K562 (cell line): ENCODE data around the gene LRRC15. TPM values are rescaled to one million over a fixed set of nuclear protein-coding genes. Genes with fewer than 3 reads are reported as not detected.

ENCODE experiments used
- ATAC-seq: fragments of 200-7000 bp; cut with Tn5 transposase; 3 replicates; pipeline ENCODE4 v1.9.1; 2020; ENCODE audit warnings: moderate library complexity
- BruUV-seq: library from RNA; stranded (reverse); fragments of 400-500 nt; replicated peaks from 2 replicates; lab custom pipeline; 2021; lab: Mats Ljungman, UMichigan
- CTCF ChIA-PET: fragments of 300-600 bp; formaldehyde crosslinking; extraction: SDS; loops from one replicate; lab custom pipeline; 2021; ENCODE audit warnings: low intra/inter-chr PET ratio; lab: Yijun Ruan, JAX
- POLR2A ChIA-PET: fragments of 300-600, 350-650 bp; sonication (Branson Sonifier 250); formaldehyde crosslinking; extraction: SDS; loops from one replicate; lab custom pipeline; 2021; ENCODE audit warnings: antibody characterized with exemption, inconsistent platforms; lab: Yijun Ruan, JAX
- DNase-seq, 4 experiments: peaks; one replicate each; pipeline versions ENCODE4 v3.0.0 to v3.0.0-alpha.2; 2011 to 2018; ENCODE audit warnings: low spot score in 3 of 4, mixed read lengths in 3 of 4; ENCODE audit errors: extremely low read depth in 1 of 4
- FAIRE-seq: peaks from 2 replicates; lab custom pipeline; 2011; peaks lifted over from hg19 to GRCh38; lab: Jason Lieb, UNC
- H2AFZ ChIP-seq: 2 replicates; pipeline ENCODE4 v1.6.0; 2011; ENCODE audit warnings: low read depth, low read length, control low read depth, inconsistent platforms
- H3K27ac ChIP-seq: fragments of 200-600 bp; 3 replicates; pipeline ENCODE4 v1.8.0; 2011; ENCODE audit warnings: low read depth, mild to moderate bottlenecking, control low read depth, inconsistent platforms, low read length, moderate library complexity, mixed read lengths; ENCODE audit errors: extremely low read depth
- H3K27me3 ChIP-seq, 2 experiments: fragments of 300-600 bp in 1 of 2; 2 replicates in 1 of 2; 3 replicates in 1 of 2; pipeline versions ENCODE4 v1.6.0 to v1.8.0; 2011; ENCODE audit warnings: inconsistent platforms in 2 of 2, low read length in 2 of 2, mild to moderate bottlenecking in 1 of 2, mixed read lengths in 1 of 2, moderate library complexity in 1 of 2; ENCODE audit not compliant: control insufficient read depth in 2 of 2, insufficient read depth in 2 of 2
- H3K36me3 ChIP-seq: fragments of 300-600 bp; 3 replicates; pipeline ENCODE4 v1.8.0; 2011; ENCODE audit warnings: mild to moderate bottlenecking, low read length, inconsistent platforms; ENCODE audit not compliant: control insufficient read depth, insufficient read depth
- H3K4me1 ChIP-seq, 2 experiments: fragments of 200-600 bp in 1 of 2; replicated peaks in 1 of 2; 2 replicates in 1 of 2; 3 replicates in 1 of 2; pipeline versions ENCODE4 v1.5.1 to v1.8.0; 2011; ENCODE audit warnings: inconsistent platforms in 2 of 2, low read length in 2 of 2, mild to moderate bottlenecking in 1 of 2, mixed read lengths in 1 of 2, moderate library complexity in 1 of 2; ENCODE audit not compliant: control insufficient read depth in 2 of 2, insufficient read depth in 2 of 2
- H3K4me2 ChIP-seq: 2 replicates; pipeline ENCODE4 v1.6.1; 2011; ENCODE audit warnings: low read length, control low read depth, inconsistent platforms, mixed read lengths; ENCODE audit not compliant: insufficient read depth
- H3K4me3 ChIP-seq: fragments of 200-600 bp; sonication (generic), shearing (Covaris generic); 2 replicates; pipeline ENCODE4 v1.5.1; 2016; ENCODE audit warnings: control low read depth, inconsistent platforms
- H3K79me2 ChIP-seq: fragments of 200-600 bp; 3 replicates; pipeline ENCODE4 v1.8.0; 2011; ENCODE audit warnings: low read length, inconsistent platforms; ENCODE audit not compliant: control insufficient read depth, insufficient read depth
- H3K9ac ChIP-seq, 2 experiments: 2 replicates each; pipeline versions ENCODE4 v1.6.0 to v1.6.1; 2011; ENCODE audit warnings: low read depth in 2 of 2, low read length in 2 of 2, control low read depth in 1 of 2, inconsistent platforms in 1 of 2, mild to moderate bottlenecking in 1 of 2, mixed read lengths in 1 of 2; ENCODE audit not compliant: insufficient read depth in 1 of 2
- H3K9me1 ChIP-seq: one replicate; pipeline ENCODE4 v1.6.0; 2011; ENCODE audit warnings: inconsistent platforms, mild to moderate bottlenecking, low read length, moderate library complexity; ENCODE audit not compliant: control insufficient read depth, insufficient read depth
- H3K9me3 ChIP-seq: replicated peaks from 2 replicates; pipeline ENCODE4 v1.5.1; 2011; ENCODE audit warnings: low read depth, low read length, inconsistent platforms; ENCODE audit not compliant: control insufficient read depth, insufficient read depth
- H4K20me1 ChIP-seq: replicated peaks from 2 replicates; pipeline ENCODE4 v1.6.1; 2011; ENCODE audit warnings: low read length, inconsistent platforms, mixed read lengths; ENCODE audit not compliant: control insufficient read depth, insufficient read depth
- MTA1 ChIP-seq: fragments of 450-650 bp; IDR thresholded peaks from 2 replicates; pipeline ENCODE4 v1.6.1; 2017; ENCODE audit warnings: borderline replicate concordance
- RUNX1 ChIP-seq: sonication (generic); IDR thresholded peaks from 2 replicates; pipeline ENCODE4 v1.6.1; 2016; ENCODE audit warnings: antibody characterized with exemption, low read depth
- SMC3 ChIP-seq: conservative IDR thresholded peaks from 2 replicates; pipeline ENCODE4 v1.6.1; 2011; ENCODE audit warnings: low read depth, low read length, improper control_type of control experiment; ENCODE audit not compliant: insufficient read depth
- XRCC4 ChIP-seq: IDR thresholded peaks from one replicate; pipeline ENCODE4 v1.6.1; 2011; ENCODE audit not compliant: insufficient read depth, insufficient read length; ENCODE audit errors: extremely low read depth
- WGBS: fragments of 100-300 bp; shearing (Covaris generic); methylation state at CpG from one replicate; pipeline ENCODE4 v1.1.6; 2016; ENCODE audit warnings: low coverage, mixed read lengths; ENCODE audit not compliant: insufficient coverage; ENCODE audit errors: missing lambda C conversion rate; 5-methylcytosine and 5-hydroxymethylcytosine counted together
- in situ Hi-C: fragments of 300-500 bp; cut with MboI; formaldehyde crosslinking; loops from 4 replicates; pipeline ENCODE4 v1.15.0; 2018; ENCODE audit warnings: inconsistent platforms, mixed read lengths
- intact Hi-C: fragments of 100-400 bp; cut with micrococcal nuclease; formaldehyde crosslinking; loops from 2 replicates; pipeline ENCODE4 v1.14.2; 2022
- polyA plus RNA-seq, 8 experiments: library from polyadenylated mRNA; depleted of rRNA in 4 of 8; stranded (reverse) in 5 of 8; unstranded in 3 of 8; fragments of >200 nt; fragmentation: Nextera tagmentation in 2 of 8; fragmentation: Illumina TruSeq in 1 of 8; extraction: Ambion mirVana in 2 of 8; extraction: Trizol in 1 of 8; gene quantifications; 2 replicates each; pipeline versions ENCODE4 v1.2.1 to v1.2.3, GENCODE V29; 2011 to 2014; ENCODE audit warnings: inconsistent platforms in 1 of 8, missing spikeins in 1 of 8
- total RNA-seq, 7 experiments: library from RNA; depleted of rRNA in 6 of 7; stranded (reverse); fragments of >200 nt in 6 of 7; fragmentation: Illumina TruSeq in 2 of 7; extraction: Trizol in 2 of 7; gene quantifications; 2 replicates each; pipeline versions ENCODE4 v1.2.1 to v1.2.3, GENCODE V29; 2011 to 2021; ENCODE audit warnings: low replicate concordance in 1 of 7
- TF ChIP-seq, protein P1 (sequence below): fragments of 450-650 bp; IDR thresholded peaks from 2 replicates; pipeline ENCODE4 v1.6.1; 2014; ENCODE audit warnings: low read depth, mild to moderate bottlenecking, moderate library complexity, borderline replicate concordance
- TF ChIP-seq, protein P2 (sequence below): sonication (generic); formaldehyde crosslinking; IDR thresholded peaks from 2 replicates; pipeline ENCODE4 v1.8.1; 2023; ENCODE audit warnings: mild to moderate bottlenecking, missing genetic modification reagents
- TF ChIP-seq, protein P3 (sequence below): sonication (generic); formaldehyde crosslinking; IDR thresholded peaks from 2 replicates; pipeline ENCODE4 v1.8.0; 2022; ENCODE audit warnings: missing genetic modification reagents, mild to moderate bottlenecking, borderline replicate concordance

Gene LRRC15
- total and polyA plus RNA-seq, 9 of the 15 experiments (the other 6 are each of a cell fraction or from before 2014, with no cell fraction given): not detected

DNA sequence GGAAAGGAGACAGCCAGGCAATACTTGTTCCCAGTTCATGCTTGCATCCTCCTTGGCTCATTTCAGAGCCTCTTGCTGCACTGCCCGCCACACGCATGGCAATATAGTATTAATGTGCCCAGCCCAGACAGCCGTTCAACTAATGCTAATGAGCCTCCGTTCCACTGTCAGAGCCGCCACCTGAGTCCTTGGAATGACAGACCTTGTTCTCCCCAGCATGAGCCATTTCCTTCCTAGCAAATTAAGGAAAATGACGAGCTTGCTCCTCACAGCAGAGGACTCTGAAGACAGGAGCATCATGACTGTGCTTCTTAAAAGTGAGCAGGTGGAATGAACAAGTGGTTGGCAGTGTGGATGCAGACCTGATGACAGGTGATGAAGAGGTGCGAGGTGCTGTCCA, 10.8 kb upstream of the LRRC15 start:
- ATAC-seq: no peak
- in situ Hi-C loops: no loop called here
- H3K9ac ChIP-seq: no peak overlapping the region
- TF ChIP-seq, protein P1, sequence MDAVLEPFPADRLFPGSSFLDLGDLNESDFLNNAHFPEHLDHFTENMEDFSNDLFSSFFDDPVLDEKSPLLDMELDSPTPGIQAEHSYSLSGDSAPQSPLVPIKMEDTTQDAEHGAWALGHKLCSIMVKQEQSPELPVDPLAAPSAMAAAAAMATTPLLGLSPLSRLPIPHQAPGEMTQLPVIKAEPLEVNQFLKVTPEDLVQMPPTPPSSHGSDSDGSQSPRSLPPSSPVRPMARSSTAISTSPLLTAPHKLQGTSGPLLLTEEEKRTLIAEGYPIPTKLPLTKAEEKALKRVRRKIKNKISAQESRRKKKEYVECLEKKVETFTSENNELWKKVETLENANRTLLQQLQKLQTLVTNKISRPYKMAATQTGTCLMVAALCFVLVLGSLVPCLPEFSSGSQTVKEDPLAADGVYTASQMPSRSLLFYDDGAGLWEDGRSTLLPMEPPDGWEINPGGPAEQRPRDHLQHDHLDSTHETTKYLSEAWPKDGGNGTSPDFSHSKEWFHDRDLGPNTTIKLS: no peak
- TF ChIP-seq XRCC4 (no peak), SMC3 (no peak), RUNX1 (no peak), MTA1 (no peak)
- TF ChIP-seq, protein P2, sequence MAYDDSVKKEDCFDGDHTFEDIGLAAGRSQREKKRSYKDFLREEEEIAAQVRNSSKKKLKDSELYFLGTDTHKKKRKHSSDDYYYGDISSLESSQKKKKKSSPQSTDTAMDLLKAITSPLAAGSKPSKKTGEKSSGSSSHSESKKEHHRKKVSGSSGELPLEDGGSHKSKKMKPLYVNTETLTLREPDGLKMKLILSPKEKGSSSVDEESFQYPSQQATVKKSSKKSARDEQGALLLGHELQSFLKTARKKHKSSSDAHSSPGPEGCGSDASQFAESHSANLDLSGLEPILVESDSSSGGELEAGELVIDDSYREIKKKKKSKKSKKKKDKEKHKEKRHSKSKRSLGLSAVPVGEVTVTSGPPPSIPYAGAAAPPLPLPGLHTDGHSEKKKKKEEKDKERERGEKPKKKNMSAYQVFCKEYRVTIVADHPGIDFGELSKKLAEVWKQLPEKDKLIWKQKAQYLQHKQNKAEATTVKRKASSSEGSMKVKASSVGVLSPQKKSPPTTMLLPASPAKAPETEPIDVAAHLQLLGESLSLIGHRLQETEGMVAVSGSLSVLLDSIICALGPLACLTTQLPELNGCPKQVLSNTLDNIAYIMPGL (CRISPR knock-in tag): no peak
- TF ChIP-seq, protein P3, sequence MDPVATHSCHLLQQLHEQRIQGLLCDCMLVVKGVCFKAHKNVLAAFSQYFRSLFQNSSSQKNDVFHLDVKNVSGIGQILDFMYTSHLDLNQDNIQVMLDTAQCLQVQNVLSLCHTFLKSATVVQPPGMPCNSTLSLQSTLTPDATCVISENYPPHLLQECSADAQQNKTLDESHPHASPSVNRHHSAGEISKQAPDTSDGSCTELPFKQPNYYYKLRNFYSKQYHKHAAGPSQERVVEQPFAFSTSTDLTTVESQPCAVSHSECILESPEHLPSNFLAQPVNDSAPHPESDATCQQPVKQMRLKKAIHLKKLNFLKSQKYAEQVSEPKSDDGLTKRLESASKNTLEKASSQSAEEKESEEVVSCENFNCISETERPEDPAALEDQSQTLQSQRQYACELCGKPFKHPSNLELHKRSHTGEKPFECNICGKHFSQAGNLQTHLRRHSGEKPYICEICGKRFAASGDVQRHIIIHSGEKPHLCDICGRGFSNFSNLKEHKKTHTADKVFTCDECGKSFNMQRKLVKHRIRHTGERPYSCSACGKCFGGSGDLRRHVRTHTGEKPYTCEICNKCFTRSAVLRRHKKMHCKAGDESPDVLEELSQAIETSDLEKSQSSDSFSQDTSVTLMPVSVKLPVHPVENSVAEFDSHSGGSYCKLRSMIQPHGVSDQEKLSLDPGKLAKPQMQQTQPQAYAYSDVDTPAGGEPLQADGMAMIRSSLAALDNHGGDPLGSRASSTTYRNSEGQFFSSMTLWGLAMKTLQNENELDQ (CRISPR knock-in tag): no peak
- TF ChIP-seq, all 486 proteins: peak for 0
- intact Hi-C loops: no loop called here
- Histone ChIP-seq H3K4me2 (no peak overlapping the region), H3K27me3 (peaks cover 58 to 84% of the 10 kb centered on the region in 2 experiments), H3K9me1 (no peaks in the 10 kb centered on the region), H3K36me3 (no peaks in the 10 kb centered on the region), H3K4me3 (no peak overlapping the region), H3K4me1 (peaks cover 0 to 5% of the 10 kb centered on the region in 2 experiments; a peak in 1 of 5 replicates), H4K20me1 (no peaks in the 10 kb centered on the region; the same call in 1 of the 2 replicates), H3K79me2 (no peaks in the 10 kb centered on the region), H3K27ac (no peak overlapping the region), H3K9me3 (no peaks in the 10 kb centered on the region), H2AFZ (no peak overlapping the region)
- no peak for FAIRE-seq
- POLR2A ChIA-PET: interaction anchor here (0.6 to 1.8 kb wide), 4 partner anchors 14 to 137 kb away, joined by 3 to 5 read pairs (median 4); no protein-coding TSS in a partner anchor
- DNase-seq: no peak
- CTCF ChIA-PET: no interaction called here
- no TSS peak for BruUV-seq
- WGBS: 5% methylated on average over 7 of the region's 7 CpGs
